ENCODE measurements around the gene MED25. TPM values are rescaled to one million over a fixed set of nuclear protein-coding genes. Genes with fewer than 3 reads are reported as not detected.

Gene MED25
- total and polyA plus RNA-seq, 2 of the 8 experiments (the other 6 are each of a cell fraction or from before 2014, with no cell fraction given) = 21.6 to 71.4 TPM

- Histone ChIP-seq H3K79me2 (ENCODE audit: control insufficient read depth in 1 of 2, insufficient read depth in 2 of 2, low read length in 2 of 2) (no peaks in the 10 kb centered on the region), H3K14ac (ENCODE audit: insufficient read length) (no peak overlapping the region), H2BK120ac (replicated peaks; ENCODE audit: low read depth, low read length) (no peak overlapping the region), H4K8ac (ENCODE audit: extremely low read depth, insufficient read depth, low read length) (no peak overlapping the region), H3K4me1 (replicated peaks in 1 of 4; ENCODE audit: control insufficient read depth in 3 of 4, insufficient read depth in 4 of 4, low read length in 3 of 4) (no peaks in the 10 kb centered on the region), H3K56ac (replicated peaks; ENCODE audit: insufficient read length, low read depth, low read length) (no peak overlapping the region), H3K18ac (ENCODE audit: extremely low read depth, low read length) (no peak overlapping the region), H3K4me2 (ENCODE audit: insufficient read depth in 1 of 2, low read depth in 2 of 2, low read length in 2 of 2) (no peak overlapping the region), H2BK12ac (ENCODE audit: low read depth, low read length) (no peak overlapping the region), H3K4ac (replicated peaks; ENCODE audit: insufficient read length, low read depth, low read length) (no peak overlapping the region), H3K27ac (ENCODE audit: low read depth, low read length) (no peak overlapping the region; the same call in 1 of the 2 replicates), H2AFZ (ENCODE audit: low read length) (no peak overlapping the region), H2BK5ac (ENCODE audit: low read depth, low read length) (no peak overlapping the region), H2BK20ac (ENCODE audit: low read length) (no peak overlapping the region), H4K91ac (replicated peaks; ENCODE audit: insufficient read length, low read length) (no peak overlapping the region), H3K9me3 (ENCODE audit: insufficient read depth in 2 of 2, low read depth in 1 of 2, low read length in 1 of 2) (no peaks in the 10 kb centered on the region), H3K36me3 (ENCODE audit: control insufficient read depth in 2 of 4, insufficient read depth in 4 of 4, low read length in 3 of 4) (peaks cover 4 to 27% (median 13%) of the 10 kb centered on the region in 4 experiments; a peak in 6 of 8 replicates), H4K5ac (ENCODE audit: insufficient read length, low read depth, low read length) (no peak overlapping the region), H4K20me1 (replicated peaks in 1 of 2; ENCODE audit: control insufficient read depth in 1 of 2, insufficient read depth in 2 of 2, low read length in 2 of 2) (peaks cover 1 to 3% of the 10 kb centered on the region in 2 experiments), H3K23me2 (ENCODE audit: low read depth, low read length) (no peaks in the 10 kb centered on the region), H3K79me1 (ENCODE audit: low read depth, low read length) (peaks cover under 1% of the 10 kb centered on the region; the same call in 1 of the 2 replicates), H3K9ac (replicated peaks in 1 of 4; ENCODE audit: extremely low read depth in 1 of 4, low read depth in 3 of 4, low read length in 3 of 4) (no peak overlapping the region), H3K23ac (ENCODE audit: insufficient read length) (no peak overlapping the region), H2AK5ac (ENCODE audit: low read depth, low read length) (no peak overlapping the region), H3K27me3 (replicated peaks in 1 of 4; ENCODE audit: control insufficient read depth in 3 of 4, extremely low read depth in 1 of 4, insufficient read depth in 3 of 4, low read length in 3 of 4) (no peaks in the 10 kb centered on the region), H2BK15ac (ENCODE audit: low read length) (no peak overlapping the region), H3K4me3 (ENCODE audit: extremely low read depth in 1 of 4, insufficient read depth in 2 of 4, low read depth in 3 of 4, low read length in 4 of 4) (no peak overlapping the region)
- CTCF ChIA-PET (ENCODE audit: partially characterized antibody) = interaction anchor here (0.5 to 1.3 kb wide), 3 partner anchors 13 to 80 kb away, joined by 3 to 4 read pairs (median 4); no protein-coding TSS in a partner anchor
- 93% methylated on average over 18 of the region's 18 CpGs; no CpG with 5 or more reads in 1 of the 2 experiments for WGBS, 2 experiments (ENCODE audit: extremely low coverage in 1 of 2, insufficient coverage in 1 of 2, insufficient read length in 1 of 2, insufficient replicate concordance in 2 of 2, low coverage in 1 of 2, low lambda C conversion rate in 2 of 2, missing lambda C conversion rate in 1 of 2)
- FAIRE-seq (no peak), DNase-seq (ENCODE audit: low read depth in 1 of 2, low spot score in 2 of 2) (no peak)
- no peak for TF ChIP-seq BRCA1 (IDR thresholded peaks at IDR 0.05; ENCODE audit: low read depth, low read length)
- no peak for TF ChIP-seq SP2 (IDR thresholded peaks at IDR 0.05; ENCODE audit: low read length)
- POLR2A ChIA-PET (ENCODE audit: partially characterized antibody) = interaction anchor here (0.6 to 2.3 kb wide), 9 partner anchors 11 to 189 kb away, joined by 3 to 7 read pairs (median 3); partner anchors contain the start of genes ADM5, FUZ and PTOV1
Observed at GRCh38 chr19:49838885-49839588, 20.9 kb downstream of the MED25 start.
